Stimulated activated naive CD4-positive, alpha-beta T cell (primary cell): ENCODE data around the gene SUSD5.
"Not testable (repeated sequence)": the region's sequence is repeated elsewhere in the genome, so short reads cannot be mapped to it uniquely, and the experiment has no call there.

Experiments
- DNase-seq, 6 experiments: peaks; one replicate each; lab custom pipeline; 2025; lab: John Stamatoyannopoulos, UW

The SUSD5 gene

GRCh38 chr3:33194303-33194702 lies 24.3 kb downstream of the SUSD5 start:
- DNase-seq: no peak

GRCh38 chr3:33187368-33187634 lies 31.3 kb downstream of the SUSD5 start:
- no peak for DNase-seq

- no peak for DNase-seq
Measured at GRCh38 chr3:33186524-33187367, 31.9 kb downstream of the SUSD5 start.

- no peak for DNase-seq
Measured at GRCh38 chr3:33184863-33185262, 33.7 kb downstream of the SUSD5 start.

GRCh38 chr3:33181641-33182040 lies 37.0 kb downstream of the SUSD5 start:
- DNase-seq: not testable (repeated sequence)

GRCh38 chr3:33181229-33181628 lies 37.4 kb downstream of the SUSD5 start:
- no peak for DNase-seq

- no peak for DNase-seq
Measured at GRCh38 chr3:33179132-33179531, 39.5 kb downstream of the SUSD5 start.

- no peak for DNase-seq
Measured at GRCh38 chr3:33174711-33175414, 43.7 kb downstream of the SUSD5 start.

GRCh38 chr3:33174095-33174494 lies 44.5 kb downstream of the SUSD5 start:
- no peak for DNase-seq

- no peak for DNase-seq
Measured at GRCh38 chr3:33173672-33174071, 44.9 kb downstream of the SUSD5 start.

GRCh38 chr3:33173103-33173502 lies 45.5 kb downstream of the SUSD5 start:
- DNase-seq: no peak

- DNase-seq: no peak
Measured at GRCh38 chr3:33171580-33171979, 47.0 kb downstream of the SUSD5 start.

- DNase-seq: no peak
Measured at GRCh38 chr3:33170531-33170930, 48.1 kb downstream of the SUSD5 start.

GRCh38 chr3:33167716-33168336 lies 50.8 kb downstream of the SUSD5 start:
- DNase-seq: no peak

GRCh38 chr3:33167284-33167683 lies 51.3 kb downstream of the SUSD5 start:
- no peak for DNase-seq

GRCh38 chr3:33166095-33166494 lies 52.5 kb downstream of the SUSD5 start:
- no peak for DNase-seq

GRCh38 chr3:33165372-33165771 lies 53.2 kb downstream of the SUSD5 start:
- DNase-seq: no peak

- not testable (repeated sequence) for DNase-seq
Measured at GRCh38 chr3:33162621-33163020, 56.0 kb downstream of the SUSD5 start.

GRCh38 chr3:33159981-33160380 lies 58.6 kb downstream of the SUSD5 start:
- no peak for DNase-seq

- DNase-seq: no peak
Measured at GRCh38 chr3:33159234-33159633, 59.4 kb downstream of the SUSD5 start.

GRCh38 chr3:33155301-33155700 lies 63.3 kb downstream of the SUSD5 start:
- no peak for DNase-seq

- DNase-seq: no peak
Measured at GRCh38 chr3:33153782-33154181, 64.8 kb downstream of the SUSD5 start.
